Measurements from ENCODE around the gene HMMR.

DNA sequence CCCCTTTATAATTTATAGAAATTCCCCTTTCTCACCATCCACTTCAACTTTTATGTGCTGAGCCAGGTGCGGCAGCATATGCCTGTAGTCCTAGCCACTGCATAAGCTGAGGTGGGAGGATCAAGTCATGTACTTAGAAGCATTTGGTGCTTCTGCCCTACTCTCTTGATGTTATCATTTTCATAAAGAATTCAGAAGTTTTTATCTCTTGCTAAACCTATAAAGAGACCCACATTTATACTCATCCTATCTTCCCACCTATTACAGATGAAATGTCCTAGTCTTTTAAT lies 18.5 kb downstream of the HMMR start:
- TF ChIP-seq POLR2A (IDR thresholded peaks at IDR 0.05; ENCODE audit: low read depth, low read length) (no peak), POLR2AphosphoS5 (IDR thresholded peaks at IDR 0.05; ENCODE audit: low read depth, low read length) (no peak), TAF1 (IDR thresholded peaks at IDR 0.05; ENCODE audit: borderline replicate concordance, low read depth, low read length) (no peak)
